HG03565 (cell line): ENCODE results near the gene ATXN2.
"Not testable (repeated sequence)": the region's sequence is repeated elsewhere in the genome, so short reads cannot be mapped to it uniquely, and the experiment has no call there.

Experiments used
- ATAC-seq: cut with Tn5 transposase; IDR thresholded peaks from one replicate; pipeline ENCODE4 v1.9.1; 2021; ENCODE audit warnings: mild to moderate bottlenecking, moderate library complexity; ENCODE audit not compliant: unreplicated experiment

Gene ATXN2

GRCh38 chr12:111578276-111578970 is 20.7 kb downstream of the ATXN2 start:
- no peak for ATAC-seq

GRCh38 chr12:111574797-111575443 is 24.2 kb downstream of the ATXN2 start:
- ATAC-seq, result no peak

- no peak for ATAC-seq
Observed at GRCh38 chr12:111573476-111573875, 25.6 kb downstream of the ATXN2 start.

- no peak for ATAC-seq
Observed at GRCh38 chr12:111570084-111570961, 28.8 kb downstream of the ATXN2 start.

GRCh38 chr12:111569363-111570083 is 29.6 kb downstream of the ATXN2 start:
- ATAC-seq, result no peak

GRCh38 chr12:111560844-111561243 is 38.3 kb downstream of the ATXN2 start:
- not testable (repeated sequence) for ATAC-seq

GRCh38 chr12:111558107-111558376 is 41.1 kb downstream of the ATXN2 start:
- no peak for ATAC-seq

- no peak for ATAC-seq
Observed at GRCh38 chr12:111557271-111558106, 41.6 kb downstream of the ATXN2 start.

- ATAC-seq, result no peak
Observed at GRCh38 chr12:111556676-111557075, 42.4 kb downstream of the ATXN2 start.

GRCh38 chr12:111555313-111555712 is 43.8 kb downstream of the ATXN2 start:
- not testable (repeated sequence) for ATAC-seq

GRCh38 chr12:111546758-111547383 is 52.2 kb downstream of the ATXN2 start:
- no peak for ATAC-seq

- no peak for ATAC-seq
Observed at GRCh38 chr12:111546171-111546570, 52.9 kb downstream of the ATXN2 start.

GRCh38 chr12:111544032-111544431 is 55.1 kb downstream of the ATXN2 start:
- no peak for ATAC-seq

GRCh38 chr12:111532751-111533150 is 66.4 kb downstream of the ATXN2 start:
- no peak for ATAC-seq

- ATAC-seq, result no peak
Observed at GRCh38 chr12:111529424-111530368, 69.4 kb downstream of the ATXN2 start.

GRCh38 chr12:111523587-111524167 is 75.4 kb downstream of the ATXN2 start:
- no peak for ATAC-seq

GRCh38 chr12:111521801-111522200 is 77.3 kb downstream of the ATXN2 start:
- ATAC-seq, result no peak

- no peak for ATAC-seq
Observed at GRCh38 chr12:111519937-111520336, 79.2 kb downstream of the ATXN2 start.
